OCI-LY1 (cell line): ENCODE data around the gene CASP9.

Experiments
- CTCF ChIP-seq: fragments of 200-600 bp; sonication (generic), shearing (Covaris generic); IDR thresholded peaks from 2 replicates; pipeline ENCODE4 v1.5.1; 2017; ENCODE audit warnings: mild to moderate bottlenecking, antibody characterized with exemption, low read length, moderate library complexity, mixed read lengths
- EZH2 ChIP-seq: fragments of 200-600 bp; sonication (generic), shearing (Covaris generic); IDR thresholded peaks from 2 replicates; pipeline ENCODE4 v1.8.0; 2017; ENCODE audit warnings: borderline replicate concordance, mixed run types, mild to moderate bottlenecking, antibody characterized with exemption, low read length, moderate library complexity, mixed read lengths

GRCh38 chr1:15573477-15573876, 49.5 kb upstream of the CASP9 start:
- no peak for TF ChIP-seq CTCF
- TF ChIP-seq EZH2 = no peak
